Gastroesophageal sphincter (tissue), 3 donors: ENCODE measurements around the gene THOC6.

Source experiments
- EP300 ChIP-seq: sonication (generic); formaldehyde crosslinking; IDR thresholded peaks from one replicate; pipeline ENCODE4 v1.6.1; 2017; ENCODE audit warnings: antibody characterized with exemption, mild to moderate bottlenecking
- POLR2A ChIP-seq, 2 donors: fragments of 450-650 bp; IDR thresholded peaks; one replicate each; pipeline ENCODE4 v1.6.1; 2017; ENCODE audit warnings: antibody characterized with exemption in 2 of 2, mild to moderate bottlenecking in 2 of 2, moderate library complexity in 1 of 2
- POLR2AphosphoS5 ChIP-seq: sonication (generic); formaldehyde crosslinking; IDR thresholded peaks from one replicate; pipeline ENCODE4 v1.6.1; 2017; ENCODE audit warnings: antibody characterized with exemption
- TF ChIP-seq, protein P1 (sequence below), 4 experiments: fragments of 200-600 bp in 2 of 4; fragments of 450-650 bp in 2 of 4; sonication (generic) in 1 of 4; IDR thresholded peaks; one replicate each; pipeline ENCODE4 v1.5.1; 2017 to 2019; ENCODE audit warnings: antibody characterized with exemption in 4 of 4, mild to moderate bottlenecking in 2 of 4, moderate library complexity in 2 of 4

DNA sequence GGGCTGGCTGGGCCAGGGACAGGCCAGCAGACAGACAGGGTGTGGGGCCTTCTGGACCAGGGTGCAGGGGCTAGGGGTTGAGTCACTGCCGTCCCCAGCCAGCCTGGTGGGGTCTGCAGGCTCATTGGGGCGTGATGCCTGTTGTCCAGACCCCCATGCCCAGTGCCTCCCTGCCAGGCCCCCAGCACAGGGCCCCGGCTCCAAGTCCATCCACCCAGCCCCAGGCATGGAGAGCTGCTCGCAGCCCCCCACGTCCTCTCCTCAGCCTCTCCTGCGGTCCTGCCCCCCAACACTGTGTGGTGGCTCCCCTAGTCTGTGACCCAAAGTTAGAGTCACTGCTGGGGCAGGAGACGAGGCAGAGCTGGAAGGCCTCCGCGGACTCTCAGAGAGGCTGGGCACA, 36.5 kb upstream of the THOC6 start:
- TF ChIP-seq POLR2AphosphoS5, result no peak
- TF ChIP-seq, protein P1, sequence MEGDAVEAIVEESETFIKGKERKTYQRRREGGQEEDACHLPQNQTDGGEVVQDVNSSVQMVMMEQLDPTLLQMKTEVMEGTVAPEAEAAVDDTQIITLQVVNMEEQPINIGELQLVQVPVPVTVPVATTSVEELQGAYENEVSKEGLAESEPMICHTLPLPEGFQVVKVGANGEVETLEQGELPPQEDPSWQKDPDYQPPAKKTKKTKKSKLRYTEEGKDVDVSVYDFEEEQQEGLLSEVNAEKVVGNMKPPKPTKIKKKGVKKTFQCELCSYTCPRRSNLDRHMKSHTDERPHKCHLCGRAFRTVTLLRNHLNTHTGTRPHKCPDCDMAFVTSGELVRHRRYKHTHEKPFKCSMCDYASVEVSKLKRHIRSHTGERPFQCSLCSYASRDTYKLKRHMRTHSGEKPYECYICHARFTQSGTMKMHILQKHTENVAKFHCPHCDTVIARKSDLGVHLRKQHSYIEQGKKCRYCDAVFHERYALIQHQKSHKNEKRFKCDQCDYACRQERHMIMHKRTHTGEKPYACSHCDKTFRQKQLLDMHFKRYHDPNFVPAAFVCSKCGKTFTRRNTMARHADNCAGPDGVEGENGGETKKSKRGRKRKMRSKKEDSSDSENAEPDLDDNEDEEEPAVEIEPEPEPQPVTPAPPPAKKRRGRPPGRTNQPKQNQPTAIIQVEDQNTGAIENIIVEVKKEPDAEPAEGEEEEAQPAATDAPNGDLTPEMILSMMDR (IDR thresholded peaks at IDR 0.05), result no peak
- TF ChIP-seq POLR2A (IDR thresholded peaks at IDR 0.05), result no peak
- TF ChIP-seq EP300, result no peak
